ENCODE measurements around the gene CACNB4. TPM values are rescaled to one million over a fixed set of nuclear protein-coding genes. Genes with fewer than 3 reads are reported as not detected.
"Not testable (repeated sequence)": the region's sequence is repeated elsewhere in the genome, so short reads cannot be mapped to it uniquely, and the experiment has no call there.

The CACNB4 gene
- total RNA-seq, 1 donor from 2014 or later: 7.8 TPM

GRCh38 chr2:151916632-151917031 lies 182.2 kb downstream of the CACNB4 start:
- Histone ChIP-seq H3K27me3 (ENCODE audit: control insufficient read depth in 3 of 3, insufficient read depth in 3 of 3, low read length in 3 of 3) (no peaks in the 10 kb centered on the region), H3K36me3 (ENCODE audit: control insufficient read depth in 3 of 3, insufficient read depth in 3 of 3, low read length in 3 of 3) (no peaks in the 10 kb centered on the region), H3K4me1 (ENCODE audit: control insufficient read depth in 3 of 3, insufficient read depth in 3 of 3, low read length in 3 of 3) (peaks cover 0 to 2% (median 2%) of the 10 kb centered on the region in 3 donors), H3K9me3 (ENCODE audit: control insufficient read depth in 3 of 3, low read length in 3 of 3) (no peaks in the 10 kb centered on the region), H3K4me3 (ENCODE audit: low read length in 3 of 3) (no peak overlapping the region), H3K27ac (ENCODE audit: low read depth, low read length) (no peak overlapping the region), H3K9ac (ENCODE audit: low read depth in 1 of 3, low read length in 3 of 3) (no peak overlapping the region)

GRCh38 chr2:151915629-151916025 lies 183.2 kb downstream of the CACNB4 start:
- not testable (repeated sequence) for H3K36me3 ChIP-seq (ENCODE audit: control insufficient read depth in 3 of 3, insufficient read depth in 3 of 3, low read length in 3 of 3); H3K27ac ChIP-seq (ENCODE audit: low read depth, low read length); H3K4me1 ChIP-seq (ENCODE audit: control insufficient read depth in 3 of 3, insufficient read depth in 3 of 3, low read length in 3 of 3); H3K4me3 ChIP-seq (ENCODE audit: low read length in 3 of 3); H3K27me3 ChIP-seq (ENCODE audit: control insufficient read depth in 3 of 3, insufficient read depth in 3 of 3, low read length in 3 of 3); H3K9ac ChIP-seq (ENCODE audit: low read depth in 1 of 3, low read length in 3 of 3); H3K9me3 ChIP-seq (ENCODE audit: control insufficient read depth in 3 of 3, low read length in 3 of 3)

GRCh38 chr2:151914989-151915628 lies 183.7 kb downstream of the CACNB4 start:
- peaks cover 0 to 2% (median 2%) of the 10 kb centered on the region in 3 donors for H3K4me1 ChIP-seq (ENCODE audit: control insufficient read depth in 3 of 3, insufficient read depth in 3 of 3, low read length in 3 of 3)
- H3K9me3 ChIP-seq (ENCODE audit: control insufficient read depth in 3 of 3, low read length in 3 of 3): no peaks in the 10 kb centered on the region
- no peaks in the 10 kb centered on the region for H3K27me3 ChIP-seq (ENCODE audit: control insufficient read depth in 3 of 3, insufficient read depth in 3 of 3, low read length in 3 of 3)

GRCh38 chr2:151908204-151908882 lies 190.5 kb downstream of the CACNB4 start:
- Histone ChIP-seq H3K9ac (ENCODE audit: low read depth in 1 of 3, low read length in 3 of 3) (peak overlapping the region in 2 of 3 donors; percentile 55 to 66), H3K27me3 (ENCODE audit: control insufficient read depth in 3 of 3, insufficient read depth in 3 of 3, low read length in 3 of 3) (no peaks in the 10 kb centered on the region), H3K4me3 (ENCODE audit: low read length in 3 of 3) (no peak overlapping the region), H3K4me1 (ENCODE audit: control insufficient read depth in 3 of 3, insufficient read depth in 3 of 3, low read length in 3 of 3) (peaks cover 21 to 33% (median 31%) of the 10 kb centered on the region in 3 donors), H3K27ac (ENCODE audit: low read depth, low read length) (peak overlapping the region; percentile 42), H3K9me3 (ENCODE audit: control insufficient read depth in 3 of 3, low read length in 3 of 3) (no peaks in the 10 kb centered on the region), H3K36me3 (ENCODE audit: control insufficient read depth in 3 of 3, insufficient read depth in 3 of 3, low read length in 3 of 3) (no peaks in the 10 kb centered on the region)

More at GRCh38 chr2:151914989-151915628, 183.7 kb downstream of the CACNB4 start:
- Histone ChIP-seq H3K27ac (ENCODE audit: low read depth, low read length) (no peak overlapping the region), H3K4me3 (ENCODE audit: low read length in 3 of 3) (no peak overlapping the region), H3K9ac (ENCODE audit: low read depth in 1 of 3, low read length in 3 of 3) (no peak overlapping the region), H3K36me3 (ENCODE audit: control insufficient read depth in 3 of 3, insufficient read depth in 3 of 3, low read length in 3 of 3) (no peaks in the 10 kb centered on the region)

- no peaks in the 10 kb centered on the region for H3K36me3 ChIP-seq (ENCODE audit: control insufficient read depth in 3 of 3, insufficient read depth in 3 of 3, low read length in 3 of 3)
- H3K4me3 ChIP-seq (ENCODE audit: low read length in 3 of 3): no peak overlapping the region
- H3K27me3 ChIP-seq (ENCODE audit: control insufficient read depth in 3 of 3, insufficient read depth in 3 of 3, low read length in 3 of 3): no peaks in the 10 kb centered on the region
- peak overlapping the region in 2 of 3 donors; percentile 55 to 66 for H3K9ac ChIP-seq (ENCODE audit: low read depth in 1 of 3, low read length in 3 of 3)
- no peaks in the 10 kb centered on the region for H3K9me3 ChIP-seq (ENCODE audit: control insufficient read depth in 3 of 3, low read length in 3 of 3)
- peak overlapping the region; percentile 42 for H3K27ac ChIP-seq (ENCODE audit: low read depth, low read length)
- peaks cover 21 to 33% (median 31%) of the 10 kb centered on the region in 3 donors for H3K4me1 ChIP-seq (ENCODE audit: control insufficient read depth in 3 of 3, insufficient read depth in 3 of 3, low read length in 3 of 3)
Observed at GRCh38 chr2:151907286-151908203, 191.3 kb downstream of the CACNB4 start.

- Histone ChIP-seq H3K4me1 (ENCODE audit: control insufficient read depth in 3 of 3, insufficient read depth in 3 of 3, low read length in 3 of 3) (peaks cover 21 to 33% (median 31%) of the 10 kb centered on the region in 3 donors), H3K9me3 (ENCODE audit: control insufficient read depth in 3 of 3, low read length in 3 of 3) (no peaks in the 10 kb centered on the region), H3K27ac (ENCODE audit: low read depth, low read length) (peak overlapping the region; percentile 86), H3K36me3 (ENCODE audit: control insufficient read depth in 3 of 3, insufficient read depth in 3 of 3, low read length in 3 of 3) (no peaks in the 10 kb centered on the region), H3K27me3 (ENCODE audit: control insufficient read depth in 3 of 3, insufficient read depth in 3 of 3, low read length in 3 of 3) (no peaks in the 10 kb centered on the region), H3K4me3 (ENCODE audit: low read length in 3 of 3) (peak overlapping the region in 1 of 3 donors; percentile 9), H3K9ac (ENCODE audit: low read depth in 1 of 3, low read length in 3 of 3) (peak overlapping the region in 1 of 3 donors; percentile 3)
Observed at GRCh38 chr2:151906633-151906998, 192.2 kb downstream of the CACNB4 start.

- Histone ChIP-seq H3K4me1 (ENCODE audit: control insufficient read depth in 3 of 3, insufficient read depth in 3 of 3, low read length in 3 of 3) (peaks cover 21 to 33% (median 31%) of the 10 kb centered on the region in 3 donors), H3K4me3 (ENCODE audit: low read length in 3 of 3) (no peak overlapping the region), H3K9ac (ENCODE audit: low read depth in 1 of 3, low read length in 3 of 3) (peak overlapping the region; percentile 1 to 28 (median 3)), H3K27me3 (ENCODE audit: control insufficient read depth in 3 of 3, insufficient read depth in 3 of 3, low read length in 3 of 3) (no peaks in the 10 kb centered on the region), H3K36me3 (ENCODE audit: control insufficient read depth in 3 of 3, insufficient read depth in 3 of 3, low read length in 3 of 3) (no peaks in the 10 kb centered on the region), H3K27ac (ENCODE audit: low read depth, low read length) (peak overlapping the region; percentile 86), H3K9me3 (ENCODE audit: control insufficient read depth in 3 of 3, low read length in 3 of 3) (no peaks in the 10 kb centered on the region)
Observed at GRCh38 chr2:151905963-151906632, 192.7 kb downstream of the CACNB4 start.

- H3K27ac ChIP-seq (ENCODE audit: low read depth, low read length): peak overlapping the region; percentile 86
- H3K36me3 ChIP-seq (ENCODE audit: control insufficient read depth in 3 of 3, insufficient read depth in 3 of 3, low read length in 3 of 3): no peaks in the 10 kb centered on the region
- H3K4me1 ChIP-seq (ENCODE audit: control insufficient read depth in 3 of 3, insufficient read depth in 3 of 3, low read length in 3 of 3): peaks cover 21 to 33% (median 31%) of the 10 kb centered on the region in 3 donors
- no peaks in the 10 kb centered on the region for H3K9me3 ChIP-seq (ENCODE audit: control insufficient read depth in 3 of 3, low read length in 3 of 3)
- H3K9ac ChIP-seq (ENCODE audit: low read depth in 1 of 3, low read length in 3 of 3): no peak overlapping the region
- H3K4me3 ChIP-seq (ENCODE audit: low read length in 3 of 3): no peak overlapping the region
- H3K27me3 ChIP-seq (ENCODE audit: control insufficient read depth in 3 of 3, insufficient read depth in 3 of 3, low read length in 3 of 3): no peaks in the 10 kb centered on the region
Observed at GRCh38 chr2:151904807-151905206, 194.0 kb downstream of the CACNB4 start.

- no peaks in the 10 kb centered on the region for H3K9me3 ChIP-seq (ENCODE audit: control insufficient read depth in 3 of 3, low read length in 3 of 3)
Observed at GRCh38 chr2:151904021-151904420, 194.8 kb downstream of the CACNB4 start.

More at GRCh38 chr2:151904021-151904420, 194.8 kb downstream of the CACNB4 start:
- Histone ChIP-seq H3K9ac (ENCODE audit: low read depth in 1 of 3, low read length in 3 of 3) (no peak overlapping the region), H3K27ac (ENCODE audit: low read depth, low read length) (no peak overlapping the region), H3K36me3 (ENCODE audit: control insufficient read depth in 3 of 3, insufficient read depth in 3 of 3, low read length in 3 of 3) (no peaks in the 10 kb centered on the region), H3K4me3 (ENCODE audit: low read length in 3 of 3) (no peak overlapping the region), H3K4me1 (ENCODE audit: control insufficient read depth in 3 of 3, insufficient read depth in 3 of 3, low read length in 3 of 3) (peaks cover 21 to 33% (median 31%) of the 10 kb centered on the region in 3 donors), H3K27me3 (ENCODE audit: control insufficient read depth in 3 of 3, insufficient read depth in 3 of 3, low read length in 3 of 3) (no peaks in the 10 kb centered on the region)

Measured in skeletal muscle tissue (tissue), 4 donors.